Glomerular visceral epithelial cell (primary cell): ENCODE measurements around the gene DPF3.
A peak's percentile ranks its signal among the peaks of the same experiment; 100 is the strongest.

ENCODE experiments used
- DNase-seq: peaks from one replicate; pipeline ENCODE4 v3.0.0-alpha.2; 2016; ENCODE audit errors: extremely low spot score

The DPF3 gene

DNA sequence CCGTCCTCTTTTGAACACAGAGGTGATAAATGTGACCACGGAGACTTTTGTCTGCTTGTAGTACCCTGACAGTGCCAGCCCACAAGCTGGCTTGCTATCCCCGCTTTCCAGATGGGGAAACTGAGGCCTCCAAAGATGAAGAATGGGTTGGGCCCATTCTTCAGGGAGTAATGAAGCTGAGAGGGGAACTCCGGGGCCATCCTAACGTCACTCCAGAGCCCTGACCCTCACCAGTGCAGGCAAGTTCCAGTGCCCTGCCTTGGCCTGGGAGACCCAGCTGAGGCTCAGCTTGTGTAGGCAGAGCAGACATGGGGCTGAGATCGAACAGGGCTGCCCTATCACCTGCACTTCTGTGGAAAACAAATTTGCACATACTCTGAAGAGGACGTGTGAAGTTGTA, 277.1 kb downstream of the DPF3 start:
- no peak for DNase-seq

DNA sequence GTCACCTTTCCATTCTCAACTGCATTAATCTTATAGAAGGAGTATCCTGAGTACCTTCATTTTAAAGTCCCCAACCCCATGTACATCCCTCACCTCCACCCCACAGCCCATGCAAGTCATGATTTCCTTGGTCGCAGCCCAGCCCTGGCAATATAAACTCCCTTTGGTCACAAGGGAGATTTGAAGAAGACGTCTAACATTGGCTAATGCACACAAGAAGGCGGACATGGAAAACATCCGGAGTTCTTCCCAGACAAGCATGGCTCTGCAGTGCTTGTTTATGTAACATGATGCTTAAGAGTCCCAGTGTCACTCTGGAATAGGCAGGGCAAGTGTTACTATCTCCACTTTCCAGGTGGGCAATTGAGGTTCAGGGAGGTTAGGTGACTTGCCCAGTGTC, 277.6 kb downstream of the DPF3 start:
- no peak for DNase-seq

DNA sequence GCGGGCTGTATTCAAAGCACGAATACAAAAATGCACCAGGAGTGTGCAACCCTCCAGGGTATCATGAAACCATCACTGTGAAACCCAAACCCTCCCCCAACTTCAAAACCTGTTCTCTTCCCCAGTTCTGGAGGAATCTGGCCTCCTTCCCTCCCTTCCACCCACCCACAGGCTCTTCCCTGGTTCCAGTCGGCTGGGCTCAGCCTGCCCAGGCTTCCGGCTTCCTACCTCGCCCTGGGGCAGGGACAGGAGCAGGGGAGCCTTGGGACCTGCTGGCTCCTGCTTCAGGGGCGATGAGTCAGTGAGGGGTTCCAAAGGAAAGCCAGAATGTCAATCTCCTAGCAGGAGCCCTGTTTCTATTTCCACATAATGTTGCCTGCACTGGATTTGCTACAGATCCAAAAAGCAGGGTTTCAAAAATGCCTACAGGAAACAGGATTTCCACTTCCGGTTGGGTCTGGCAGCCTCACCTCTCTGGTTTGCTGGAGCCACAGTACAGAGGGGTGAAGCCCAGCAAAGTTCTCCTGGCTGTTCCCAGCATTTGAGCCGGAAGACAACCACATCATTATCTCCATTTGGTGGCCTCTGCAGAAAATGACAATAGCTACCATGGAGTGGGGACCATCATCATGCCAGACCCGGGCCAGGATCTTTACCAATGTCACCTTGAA, 278.3 kb downstream of the DPF3 start:
- DNase-seq: peak; percentile 88

DNA sequence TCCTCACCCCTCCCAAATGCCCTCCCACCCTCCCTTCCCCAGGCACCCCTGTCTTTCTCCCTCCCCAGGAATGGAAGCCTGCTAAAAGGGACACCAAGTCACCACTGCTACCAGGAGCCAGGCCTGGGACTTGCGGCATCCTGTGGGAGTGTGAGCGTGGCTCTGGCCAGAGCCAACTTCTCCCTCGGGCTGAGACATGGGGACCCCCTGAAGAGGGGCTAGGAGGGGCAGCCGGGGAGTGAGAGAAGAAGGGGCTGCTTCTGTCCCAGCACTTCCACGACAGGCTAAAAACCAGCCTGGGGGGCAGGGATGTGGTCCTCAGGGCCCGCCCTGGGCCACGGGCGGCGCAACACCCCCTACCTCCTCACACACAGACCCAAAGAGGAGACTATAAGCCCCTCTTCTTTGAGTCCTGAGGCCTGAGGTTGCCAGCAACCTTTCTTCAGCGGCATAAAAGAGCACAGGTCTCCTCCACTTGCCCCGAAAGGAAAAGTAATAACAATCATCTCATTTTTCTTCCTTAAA, 278.9 kb downstream of the DPF3 start:
- DNase-seq: no peak

DNA sequence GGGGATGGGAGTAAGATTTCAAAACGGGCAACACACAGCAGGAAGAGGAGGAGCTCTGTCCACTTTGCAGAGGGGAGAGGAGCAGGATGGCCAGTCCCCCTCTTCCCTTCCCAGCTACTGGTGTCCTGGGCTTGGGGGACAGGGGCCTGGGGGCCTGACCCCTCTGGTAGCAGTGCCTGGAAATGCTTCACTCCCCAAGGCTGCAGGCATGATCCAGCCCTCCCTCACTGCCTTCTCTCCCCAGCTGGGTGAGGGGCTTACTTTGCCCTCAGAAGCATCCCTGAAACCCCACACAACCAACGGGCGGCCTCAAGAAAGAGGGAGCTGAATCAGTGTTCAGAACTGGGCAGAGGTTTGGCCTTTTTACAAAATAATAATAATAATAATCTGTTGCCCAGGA, 279.5 kb downstream of the DPF3 start:
- DNase-seq: no peak

DNA sequence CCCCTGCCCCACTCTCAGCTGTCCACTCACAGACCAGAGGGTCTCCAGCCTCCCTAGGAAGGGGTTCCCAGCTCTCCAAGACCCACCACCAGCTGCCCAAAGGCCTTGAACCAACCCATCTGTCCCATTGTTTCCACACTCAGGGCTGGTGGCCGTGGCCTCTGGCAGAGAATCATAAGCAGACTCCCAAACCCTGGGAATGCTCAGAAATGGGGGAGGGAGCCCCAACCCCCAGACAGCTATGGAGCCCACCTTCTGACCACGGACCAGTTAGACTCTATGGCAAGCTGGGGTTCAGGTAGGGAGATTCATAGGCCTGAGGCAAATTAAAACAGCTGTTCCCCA, 280.0 kb downstream of the DPF3 start:
- DNase-seq: no peak

DNA sequence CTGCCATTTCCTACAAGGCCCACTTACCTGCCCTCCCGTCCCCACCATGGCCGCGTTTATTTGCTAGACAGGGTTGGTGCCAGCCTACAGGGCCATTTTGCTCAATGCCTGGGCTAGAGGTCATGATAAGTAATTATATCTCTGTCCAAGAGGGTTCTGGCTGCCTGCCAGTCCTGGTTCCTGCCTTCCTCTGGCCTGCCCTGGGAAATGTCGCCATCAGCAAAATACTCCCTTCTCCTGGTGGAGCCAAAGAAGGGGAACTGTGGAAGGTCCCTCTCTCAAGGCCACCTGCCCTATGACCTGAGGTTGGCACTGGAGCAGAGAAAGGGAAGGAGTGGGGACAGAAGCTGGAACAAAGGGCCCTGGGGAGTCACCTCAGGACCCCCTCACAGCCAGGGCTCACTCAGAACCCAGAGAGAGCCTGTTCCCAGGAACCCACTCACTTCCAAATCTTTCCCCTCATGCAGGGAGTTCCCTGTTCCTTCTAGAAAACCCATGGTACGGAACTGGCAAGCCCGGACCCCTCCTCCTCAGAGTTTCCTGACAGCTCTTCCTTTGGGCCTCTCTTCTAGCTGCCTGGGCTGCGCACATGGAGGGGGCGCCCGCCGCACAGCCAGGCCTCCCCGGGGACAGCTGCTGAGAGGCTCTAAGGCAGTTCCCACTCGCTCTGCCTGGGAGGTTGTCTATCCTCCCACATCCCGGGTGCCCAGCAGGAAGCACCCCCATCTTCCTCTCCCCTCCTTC, 280.5 kb downstream of the DPF3 start:
- DNase-seq: peak; percentile 43

DNA sequence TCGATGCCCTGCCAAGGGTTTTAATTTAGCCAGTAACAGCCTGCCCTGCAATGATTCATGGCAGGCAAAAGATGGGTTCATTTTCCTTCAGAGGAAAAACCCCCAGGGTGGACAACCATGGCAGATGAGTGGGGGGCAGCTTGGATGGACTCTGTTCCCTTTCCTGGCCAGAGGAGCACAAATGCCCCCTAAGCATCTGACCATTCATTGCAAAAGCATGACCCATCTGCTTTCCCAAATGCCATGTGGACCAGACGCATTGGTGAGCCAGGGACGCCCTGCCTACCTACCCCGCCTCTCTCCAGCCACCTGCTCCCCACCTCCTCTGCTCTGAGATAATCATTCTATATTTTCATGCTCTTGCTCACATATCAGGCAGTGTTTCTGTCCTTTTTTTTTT, 281.9 kb downstream of the DPF3 start:
- no peak for DNase-seq

DNA sequence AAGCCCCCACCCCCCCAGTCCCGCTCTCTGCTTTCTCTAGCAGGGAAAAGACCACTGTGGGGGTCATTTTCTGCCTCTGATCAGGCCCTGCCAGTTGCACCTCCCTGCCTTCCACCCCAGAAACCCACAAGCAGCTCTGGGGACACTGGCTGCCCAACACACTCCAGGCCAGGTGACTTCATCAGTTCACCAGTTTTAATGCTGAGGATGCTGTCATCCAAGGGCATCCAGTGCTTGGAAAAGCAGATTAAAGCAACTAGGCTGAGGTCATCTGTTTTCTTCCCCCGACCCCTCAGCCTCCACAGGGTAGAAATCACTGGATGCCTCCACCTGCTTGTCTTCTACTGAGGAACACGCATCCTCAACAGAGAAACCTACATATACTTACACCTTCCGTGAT, 282.4 kb downstream of the DPF3 start:
- peak; percentile 18 for DNase-seq

DNA sequence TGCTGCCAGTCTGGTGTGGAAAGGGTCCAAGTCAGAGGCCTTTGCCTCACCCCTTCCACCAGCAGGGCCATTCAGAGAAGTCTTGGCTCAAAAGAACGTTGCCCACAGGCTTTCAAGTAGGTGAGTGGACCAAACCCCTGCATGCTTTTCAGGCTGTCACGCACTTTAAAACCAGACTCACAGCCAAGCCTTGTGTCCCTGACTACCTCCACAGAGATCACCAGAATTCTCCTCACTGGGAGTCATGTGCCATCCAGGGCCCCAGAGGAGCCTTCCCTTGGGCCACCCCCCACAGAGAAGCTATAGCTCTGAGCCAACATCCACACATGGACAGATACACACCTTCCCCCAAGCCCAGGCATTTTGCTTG, 283.1 kb downstream of the DPF3 start:
- peak; percentile 51 for DNase-seq

DNA sequence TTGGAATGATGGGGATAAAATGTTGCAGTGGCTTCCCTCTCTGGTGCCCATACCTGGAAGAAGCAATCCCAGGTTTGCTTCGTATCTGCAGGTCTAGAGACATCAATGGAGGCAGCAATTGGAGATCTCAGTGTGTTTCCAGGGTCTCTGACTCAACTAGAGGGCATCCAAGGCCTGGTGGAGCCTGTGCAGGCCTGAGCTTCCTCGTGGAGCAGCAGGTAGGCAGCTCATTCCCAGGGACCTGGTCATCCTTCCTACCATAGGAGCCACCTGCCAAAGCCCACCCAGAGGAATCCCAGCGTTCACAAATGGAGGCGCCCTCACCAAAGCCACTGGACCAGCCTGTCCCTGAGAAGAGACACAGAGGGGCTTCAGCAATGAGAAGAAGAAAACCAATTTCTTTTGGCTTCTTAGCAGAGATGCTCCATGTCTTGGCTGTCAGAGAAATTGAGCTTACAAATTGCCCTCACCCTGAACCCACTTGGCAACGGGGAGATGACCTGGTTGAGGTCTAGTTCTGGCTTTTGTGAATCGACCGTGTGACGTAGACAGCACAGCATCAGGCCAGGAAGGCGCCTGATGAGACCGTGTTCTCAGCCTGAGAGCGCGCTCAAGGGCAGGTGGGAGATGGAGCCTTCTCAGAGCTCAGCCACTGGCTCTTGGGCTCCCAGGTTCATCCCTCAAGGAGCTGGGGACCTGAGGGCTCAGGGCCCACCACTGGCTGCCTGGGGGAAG, 283.6 kb downstream of the DPF3 start:
- no peak for DNase-seq

DNA sequence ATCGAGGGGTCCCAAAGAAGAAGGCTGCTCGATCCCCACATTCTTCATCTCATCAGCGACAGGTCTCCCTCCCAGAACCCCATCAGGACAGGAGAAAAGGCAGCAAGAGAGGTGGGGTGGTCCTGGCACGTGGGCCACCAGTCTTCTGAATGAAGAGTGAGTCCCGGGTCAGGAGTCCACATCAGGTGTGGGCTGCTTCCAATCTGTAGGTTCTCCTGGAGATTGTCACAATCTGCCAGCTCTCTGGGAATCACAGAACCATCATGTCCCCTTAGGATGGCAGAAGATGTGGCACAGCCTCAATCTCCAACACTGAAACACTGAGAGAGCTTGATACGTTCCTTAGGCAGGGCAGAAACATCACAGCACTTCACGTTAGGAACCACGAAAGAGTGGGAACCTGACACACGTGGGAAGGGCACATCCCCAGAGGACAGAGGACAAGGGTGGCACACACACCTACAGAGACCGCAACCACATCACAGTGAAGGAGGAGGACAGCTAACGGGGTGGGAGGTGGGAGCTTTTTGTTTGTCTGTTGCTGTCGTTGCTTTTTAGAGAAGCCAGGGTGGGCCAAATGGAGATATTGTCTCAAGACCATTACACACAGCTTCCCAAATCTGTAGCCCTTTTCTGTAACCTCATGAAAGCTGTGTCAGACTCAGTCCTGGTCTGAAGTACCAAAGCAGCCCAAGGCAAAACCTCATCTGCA, 284.5 kb downstream of the DPF3 start:
- DNase-seq: no peak

DNA sequence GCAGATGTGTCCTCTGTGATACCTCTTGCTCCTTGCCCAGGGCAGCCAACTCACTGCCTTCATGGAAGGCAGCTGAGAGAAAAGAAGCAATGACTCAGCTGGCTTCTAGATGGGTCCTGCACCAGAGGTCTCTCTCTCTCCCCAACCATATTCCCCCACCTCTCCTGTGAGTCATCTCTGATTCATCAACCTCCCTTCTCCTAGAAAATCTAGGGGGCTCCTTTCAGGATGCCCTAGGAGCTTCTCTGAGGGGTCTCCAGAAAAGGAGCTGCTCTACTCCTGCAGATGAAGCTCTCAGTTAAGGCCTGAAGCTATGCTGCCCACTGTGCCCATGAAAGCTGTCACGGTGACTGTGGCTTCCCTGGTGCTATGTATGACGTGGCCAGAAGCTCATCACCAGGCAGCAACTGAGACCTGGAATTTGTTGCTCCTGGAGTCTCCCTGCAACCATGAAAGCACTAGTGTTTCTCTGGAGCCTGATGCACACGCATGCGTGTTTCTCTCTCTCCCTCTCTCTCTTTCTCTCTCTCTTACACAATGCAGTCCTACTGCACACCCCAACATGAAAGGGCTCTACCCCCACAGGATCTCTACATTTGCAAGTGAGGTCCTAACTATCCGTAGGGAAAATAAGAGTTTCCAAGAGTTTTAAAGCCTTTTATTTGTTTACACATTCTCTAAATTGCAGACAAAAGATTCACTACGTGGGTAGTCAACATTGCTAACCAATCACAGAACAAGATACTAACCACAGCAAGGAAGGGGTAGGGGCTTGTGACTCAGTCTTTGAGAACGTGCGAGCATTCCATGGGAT, 285.3 kb downstream of the DPF3 start:
- DNase-seq: peak; percentile 88

DNA sequence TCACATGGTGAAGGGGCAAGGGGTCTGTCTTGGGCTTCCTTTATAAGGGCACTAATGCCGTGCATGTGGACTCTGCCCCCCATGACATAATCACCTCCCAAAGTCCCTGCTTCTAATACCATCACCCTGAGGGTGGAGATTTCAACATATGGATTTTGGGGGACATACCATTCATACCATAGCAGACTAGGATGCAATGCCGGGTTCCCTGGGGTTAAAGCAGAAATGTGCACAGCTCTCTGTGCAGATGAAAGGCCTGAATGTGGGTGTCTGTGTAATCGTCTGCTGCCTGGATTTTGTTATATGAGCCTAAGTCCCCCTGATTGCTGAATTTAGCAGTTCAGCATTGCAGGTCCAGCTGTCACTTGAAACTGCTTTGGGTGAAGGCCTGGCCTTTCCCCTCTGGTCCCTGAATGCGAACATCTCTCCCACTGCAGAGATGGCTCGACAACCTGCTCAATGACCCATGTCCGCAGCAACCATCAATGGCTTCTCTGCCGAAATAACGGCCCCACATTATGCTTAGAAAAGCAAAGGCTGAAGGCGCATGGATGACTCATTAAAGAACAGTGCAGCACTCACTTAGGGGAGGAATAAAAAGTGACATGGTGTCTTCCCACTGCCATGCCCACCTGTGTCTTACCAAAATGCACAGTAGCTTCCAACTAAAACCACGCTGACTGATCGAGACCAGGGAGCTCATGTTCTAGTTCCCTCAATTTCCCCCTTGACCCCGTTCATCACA, 286.3 kb downstream of the DPF3 start:
- peak; percentile 77 for DNase-seq

DNA sequence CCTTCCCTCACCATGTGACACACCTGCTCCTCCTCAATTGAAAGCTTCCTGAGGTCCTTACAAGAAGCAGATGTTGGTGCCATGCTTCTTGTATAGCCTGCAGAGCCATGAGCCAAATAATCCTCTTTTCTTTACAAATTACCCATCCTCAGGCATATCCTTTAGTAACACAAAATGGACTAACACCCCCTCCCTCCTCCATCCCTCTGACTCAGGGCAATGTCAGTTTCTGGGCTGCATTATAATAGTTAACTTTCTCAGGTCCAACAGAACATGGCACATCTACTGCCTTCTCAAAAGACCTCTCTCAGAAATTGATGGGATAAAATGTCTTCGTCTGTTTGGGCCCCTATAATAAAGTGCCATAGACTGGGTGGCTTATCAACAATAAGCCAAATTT, 287.0 kb downstream of the DPF3 start:
- DNase-seq: no peak

DNA sequence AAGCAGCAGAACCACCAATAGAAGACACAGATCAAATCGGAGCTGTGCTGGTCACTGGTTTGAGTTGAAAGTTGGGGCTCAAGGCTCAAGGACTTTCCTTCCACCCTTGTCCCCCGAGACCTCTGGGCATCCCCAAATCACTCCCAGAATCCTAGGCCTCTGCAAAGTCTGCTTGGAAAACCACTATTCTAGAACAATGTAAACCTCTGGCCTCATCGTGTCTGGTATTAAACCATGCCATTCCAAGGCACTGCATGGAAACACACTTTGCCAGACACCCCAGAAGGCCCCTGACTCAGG, 288.0 kb downstream of the DPF3 start:
- no peak for DNase-seq

DNA sequence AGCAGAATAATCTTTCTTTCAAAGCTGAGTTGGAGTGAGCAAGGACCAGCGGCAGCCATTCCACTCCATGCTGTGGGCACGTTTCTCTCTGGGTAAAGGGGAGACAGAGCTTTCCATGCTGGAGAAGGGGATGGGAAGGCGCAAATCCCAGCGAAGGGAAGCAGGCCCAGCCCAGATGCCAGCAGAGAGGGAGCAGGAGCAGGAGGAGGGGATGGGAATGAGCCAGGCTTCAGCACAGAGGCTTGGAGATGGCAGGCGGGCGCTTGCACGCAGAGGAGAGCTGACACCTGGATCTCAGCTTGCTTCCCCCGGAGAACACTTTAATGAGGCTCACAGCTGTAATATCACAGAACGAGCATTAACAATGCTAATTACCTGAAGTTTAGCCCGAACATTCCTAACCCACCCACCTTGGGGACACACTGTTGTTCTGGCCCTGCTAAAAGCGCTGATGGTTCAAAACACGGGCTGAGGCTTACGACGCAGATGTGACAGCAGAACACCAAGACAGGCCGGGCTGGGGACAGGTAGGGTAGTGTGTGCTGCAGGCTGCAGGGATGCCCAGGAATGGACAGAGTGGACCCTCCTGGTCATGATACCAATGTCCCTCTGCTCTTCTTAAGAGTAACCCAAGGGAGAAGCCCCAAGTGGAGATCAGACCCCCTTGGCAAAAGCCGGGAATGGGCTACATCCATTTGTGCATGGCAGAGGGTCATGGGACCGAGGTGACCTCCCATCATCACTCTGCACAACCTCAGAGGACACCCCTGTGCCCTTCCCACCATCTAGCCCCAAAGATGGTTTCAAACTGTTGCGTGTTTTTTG, 288.6 kb downstream of the DPF3 start:
- DNase-seq: no peak

DNA sequence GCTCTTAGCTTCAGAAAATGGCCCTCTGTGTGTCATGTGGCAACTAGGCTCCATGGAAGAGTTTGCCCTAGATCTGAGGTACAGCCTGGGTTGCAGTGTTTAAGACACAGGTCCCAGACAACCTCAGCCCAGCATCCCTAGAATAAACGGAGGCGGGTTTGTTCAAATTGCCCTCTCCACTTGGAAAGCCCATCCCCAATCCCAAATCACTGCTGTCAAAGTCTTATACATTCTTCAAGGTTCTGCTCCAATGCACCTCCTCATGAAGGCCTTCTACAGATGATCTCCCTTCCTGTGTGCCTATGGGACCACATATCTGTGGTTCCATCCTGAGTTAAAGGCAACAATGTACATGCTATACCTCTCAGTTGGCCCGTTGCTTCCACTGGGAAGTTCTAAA, 289.8 kb downstream of the DPF3 start:
- no peak for DNase-seq

DNA sequence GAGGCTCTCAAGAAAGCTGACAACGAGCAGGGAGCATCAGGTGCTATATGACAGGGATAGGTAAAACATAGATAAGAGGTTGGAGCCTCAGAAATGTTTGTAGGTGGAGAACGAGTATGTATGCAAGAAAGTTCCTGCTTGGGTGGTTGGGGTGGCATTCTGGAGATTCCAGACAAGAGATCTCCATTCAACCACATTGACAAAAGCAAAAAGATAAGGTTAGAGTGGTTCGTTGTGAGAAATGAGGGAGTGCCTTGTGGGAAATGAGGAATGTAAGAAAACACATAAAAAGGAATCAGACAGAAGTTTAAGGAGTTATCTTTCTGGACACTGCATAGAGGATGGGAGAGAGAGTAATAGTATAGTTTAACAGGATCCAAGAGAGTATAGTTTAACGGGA, 290.3 kb downstream of the DPF3 start:
- no peak for DNase-seq
